NT2/D1 (cell line): ENCODE measurements around the gene DISC1.

Experiments
- DNase-seq: peaks from one replicate; pipeline ENCODE4 v3.0.0-alpha.2; 2011; ENCODE audit warnings: low read depth, low spot score
- H3K27me3 ChIP-seq: 2 replicates; pipeline ENCODE4 v1.6.0; 2011; ENCODE audit warnings: mild to moderate bottlenecking; ENCODE audit not compliant: insufficient read length, insufficient read depth
- H3K36me3 ChIP-seq: 2 replicates; pipeline ENCODE4 v1.6.1; 2011; ENCODE audit warnings: mild to moderate bottlenecking, low read length, mixed read lengths; ENCODE audit not compliant: insufficient read depth, insufficient read length
- H3K4me1 ChIP-seq: 2 replicates; pipeline ENCODE4 v1.5.1; 2011; ENCODE audit not compliant: insufficient read depth, insufficient read length
- H3K4me3 ChIP-seq: 2 replicates; pipeline ENCODE4 v1.5.1; 2011; ENCODE audit warnings: low read depth; ENCODE audit not compliant: insufficient read length
- H3K9ac ChIP-seq: 2 replicates; pipeline ENCODE4 v1.6.0; 2011; ENCODE audit warnings: low read depth; ENCODE audit not compliant: insufficient read length
- H3K9me3 ChIP-seq: 2 replicates; pipeline ENCODE4 v1.5.1; 2011; ENCODE audit warnings: mild to moderate bottlenecking, low read length; ENCODE audit not compliant: insufficient read depth
- SUZ12 ChIP-seq: IDR thresholded peaks from 2 replicates; pipeline ENCODE4 v1.6.1; 2011; ENCODE audit not compliant: insufficient read length, insufficient read depth; ENCODE audit errors: extremely low read depth
- YY1 ChIP-seq: IDR thresholded peaks from 2 replicates; pipeline ENCODE4 v1.6.1; 2011; ENCODE audit not compliant: insufficient read length, insufficient read depth
- ZNF274 ChIP-seq: IDR thresholded peaks from 2 replicates; pipeline ENCODE4 v1.6.1; 2011; ENCODE audit warnings: mild to moderate bottlenecking, low read depth, low read length

The DISC1 gene

DNA sequence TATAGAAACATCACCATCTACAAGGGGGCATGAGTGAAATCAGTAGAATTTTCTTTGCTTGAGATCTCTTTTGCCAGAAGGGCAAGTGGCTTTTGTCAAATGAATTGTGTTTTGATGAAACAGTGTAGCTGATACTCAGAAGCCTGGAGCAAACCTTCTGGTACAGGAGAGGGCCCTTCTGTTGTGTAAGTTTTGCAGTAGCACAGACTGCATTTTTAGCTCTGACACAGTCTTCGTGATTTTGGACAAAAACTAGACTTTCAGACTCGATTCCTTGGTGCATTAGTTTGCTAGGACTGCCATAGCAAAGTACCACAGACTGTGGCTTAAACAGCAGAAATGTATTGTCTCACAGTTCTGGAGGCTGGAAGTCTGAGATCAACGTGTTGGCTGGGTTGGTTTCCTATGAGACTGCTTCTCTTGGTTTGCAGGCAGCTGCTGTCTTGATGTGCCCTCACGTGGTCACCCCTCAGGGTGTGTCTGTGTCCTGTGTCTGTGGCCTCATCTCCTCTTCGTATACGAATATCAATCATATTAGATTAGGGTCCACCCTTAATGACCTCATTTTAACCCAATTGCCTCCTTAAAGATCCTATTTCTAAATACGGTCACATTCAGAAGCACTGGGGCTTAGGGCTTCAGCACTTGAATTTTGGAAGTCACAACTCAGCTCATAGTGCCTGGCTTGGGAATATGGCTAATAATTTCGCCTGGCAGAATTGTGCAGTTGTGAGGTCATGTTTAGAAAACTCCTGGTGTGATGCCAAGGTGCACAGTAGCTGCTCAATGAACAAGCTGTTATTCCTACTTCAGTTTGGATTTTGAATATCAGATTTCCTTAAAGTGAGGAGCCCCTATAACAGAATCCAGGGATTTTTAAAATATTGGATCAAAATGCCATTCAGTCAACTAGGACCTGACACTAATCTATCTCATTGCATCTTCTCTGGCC lies 21.2 kb upstream of the DISC1 start:
- Histone ChIP-seq H3K4me3 (no peak overlapping the region), H3K27me3 (peaks cover 3% of the 10 kb centered on the region), H3K9me3 (no peaks in the 10 kb centered on the region), H3K9ac (no peak overlapping the region), H3K36me3 (no peaks in the 10 kb centered on the region), H3K4me1 (no peaks in the 10 kb centered on the region)
- no peak for DNase-seq
- TF ChIP-seq ZNF274, result no peak
- no peak for TF ChIP-seq YY1
- TF ChIP-seq SUZ12, result no peak

GRCh38 chr1:231606712-231607111 lies 19.9 kb upstream of the DISC1 start:
- Histone ChIP-seq H3K4me3 (no peak overlapping the region), H3K4me1 (no peaks in the 10 kb centered on the region), H3K9ac (no peak overlapping the region), H3K36me3 (no peaks in the 10 kb centered on the region), H3K9me3 (no peaks in the 10 kb centered on the region), H3K27me3 (peaks cover 3% of the 10 kb centered on the region)
- DNase-seq, result no peak
- TF ChIP-seq SUZ12 (no peak), YY1 (no peak), ZNF274 (no peak)

GRCh38 chr1:231610388-231610787 lies 16.2 kb upstream of the DISC1 start:
- Histone ChIP-seq H3K36me3 (no peaks in the 10 kb centered on the region), H3K27me3 (no peaks in the 10 kb centered on the region), H3K9me3 (no peaks in the 10 kb centered on the region), H3K9ac (no peak overlapping the region), H3K4me3 (no peak overlapping the region), H3K4me1 (no peaks in the 10 kb centered on the region)
- TF ChIP-seq YY1 (no peak), SUZ12 (no peak)
- no peak for DNase-seq

GRCh38 chr1:231611111-231611510 lies 15.5 kb upstream of the DISC1 start:
- DNase-seq, result no peak
- TF ChIP-seq ZNF274 (no peak), YY1 (no peak), SUZ12 (no peak)
- Histone ChIP-seq H3K9ac (no peak overlapping the region), H3K9me3 (no peaks in the 10 kb centered on the region), H3K4me3 (no peak overlapping the region), H3K36me3 (no peaks in the 10 kb centered on the region), H3K4me1 (no peaks in the 10 kb centered on the region), H3K27me3 (no peaks in the 10 kb centered on the region)

DNA sequence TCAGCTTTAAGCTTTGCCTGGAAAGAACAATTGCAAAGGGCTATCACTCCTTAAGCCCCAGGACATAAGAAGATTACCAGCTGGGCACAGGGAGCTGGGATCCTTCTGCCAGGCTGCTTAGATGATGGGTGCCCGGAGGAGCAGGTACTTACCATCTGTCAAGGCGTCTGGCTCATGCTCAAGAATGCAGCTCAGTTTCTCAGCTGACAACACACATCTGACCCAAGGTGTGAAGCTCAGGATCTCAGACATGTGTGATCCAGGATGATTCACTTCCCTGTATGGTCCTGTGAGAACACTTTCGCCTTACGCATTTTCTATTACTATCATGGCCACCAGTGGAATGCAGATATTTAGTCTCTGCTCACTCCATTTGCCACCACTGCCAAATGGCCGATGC lies 14.7 kb upstream of the DISC1 start:
- Histone ChIP-seq H3K9ac (no peak overlapping the region), H3K36me3 (no peaks in the 10 kb centered on the region), H3K27me3 (no peaks in the 10 kb centered on the region), H3K4me3 (no peak overlapping the region), H3K4me1 (no peaks in the 10 kb centered on the region), H3K9me3 (no peaks in the 10 kb centered on the region)
- TF ChIP-seq SUZ12 (no peak), ZNF274 (no peak), YY1 (no peak)
- DNase-seq, result no peak

DNA sequence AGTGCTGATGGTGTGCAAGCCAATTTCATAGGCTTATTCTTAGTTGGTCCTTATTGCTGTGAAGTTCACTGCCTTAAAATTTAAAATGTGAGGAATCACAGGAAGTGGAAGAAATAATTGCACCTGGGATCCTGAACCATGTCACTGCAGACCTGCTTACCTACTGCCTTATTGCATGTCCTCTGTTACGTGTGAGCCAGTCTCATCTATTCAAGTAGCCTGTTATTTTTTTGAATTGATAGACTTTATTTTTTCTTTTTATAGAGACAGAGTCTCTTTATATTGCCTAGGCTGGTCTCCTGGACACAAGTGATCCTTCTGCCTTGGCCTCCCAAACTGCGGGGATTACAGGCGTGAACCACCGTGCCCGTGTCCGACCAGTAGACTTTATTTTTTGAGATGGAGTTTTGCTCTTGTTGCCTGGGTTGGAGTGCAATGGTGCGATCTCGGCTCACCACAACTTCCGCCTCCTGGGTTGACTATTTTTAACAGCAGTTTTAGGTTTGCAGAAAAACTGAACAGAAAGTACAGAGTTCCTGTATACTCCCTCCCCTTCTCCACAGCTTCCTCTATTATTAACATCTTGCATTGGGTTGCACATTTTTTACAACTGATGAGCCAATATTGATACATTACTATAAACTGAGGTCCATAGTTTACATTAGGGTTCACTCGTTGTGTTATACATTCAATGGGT lies 14.0 kb upstream of the DISC1 start:
- Histone ChIP-seq H3K36me3 (no peaks in the 10 kb centered on the region), H3K9ac (no peak overlapping the region), H3K9me3 (no peaks in the 10 kb centered on the region), H3K4me1 (no peaks in the 10 kb centered on the region), H3K27me3 (no peaks in the 10 kb centered on the region), H3K4me3 (no peak overlapping the region)
- no peak for DNase-seq
- TF ChIP-seq YY1, result no peak
- TF ChIP-seq SUZ12, result no peak
- TF ChIP-seq ZNF274, result no peak
